GM19467 (cell line): Measurements from ENCODE around the gene CEP44.
"Not testable (repeated sequence)": the region's sequence is repeated elsewhere in the genome, so short reads cannot be mapped to it uniquely, and the experiment has no call there.

Experiments
- ATAC-seq: cut with Tn5 transposase; IDR thresholded peaks from one replicate; pipeline ENCODE4 v1.9.1; 2021; ENCODE audit warnings: mild to moderate bottlenecking, moderate library complexity; ENCODE audit not compliant: unreplicated experiment

CEP44 gene

DNA sequence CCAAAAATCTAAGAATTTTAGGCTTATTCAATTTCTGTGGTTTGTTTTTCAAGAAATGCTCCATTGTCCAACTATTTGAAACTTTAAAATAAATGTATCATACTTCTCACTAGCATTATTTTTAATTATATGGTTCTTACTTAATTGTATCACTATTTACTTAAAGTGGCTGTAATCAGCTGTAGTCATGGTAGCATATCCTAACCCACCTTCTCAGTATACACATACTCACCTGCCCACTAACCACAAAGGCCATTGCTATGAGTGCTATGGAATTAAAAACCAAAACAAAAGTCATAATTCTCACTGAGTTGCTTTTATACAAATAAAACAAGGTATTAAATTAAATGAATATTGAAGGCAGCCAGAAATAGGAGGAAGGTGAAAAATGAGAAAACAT is 5.2 kb upstream of the CEP44 start:
- ATAC-seq: no peak

DNA sequence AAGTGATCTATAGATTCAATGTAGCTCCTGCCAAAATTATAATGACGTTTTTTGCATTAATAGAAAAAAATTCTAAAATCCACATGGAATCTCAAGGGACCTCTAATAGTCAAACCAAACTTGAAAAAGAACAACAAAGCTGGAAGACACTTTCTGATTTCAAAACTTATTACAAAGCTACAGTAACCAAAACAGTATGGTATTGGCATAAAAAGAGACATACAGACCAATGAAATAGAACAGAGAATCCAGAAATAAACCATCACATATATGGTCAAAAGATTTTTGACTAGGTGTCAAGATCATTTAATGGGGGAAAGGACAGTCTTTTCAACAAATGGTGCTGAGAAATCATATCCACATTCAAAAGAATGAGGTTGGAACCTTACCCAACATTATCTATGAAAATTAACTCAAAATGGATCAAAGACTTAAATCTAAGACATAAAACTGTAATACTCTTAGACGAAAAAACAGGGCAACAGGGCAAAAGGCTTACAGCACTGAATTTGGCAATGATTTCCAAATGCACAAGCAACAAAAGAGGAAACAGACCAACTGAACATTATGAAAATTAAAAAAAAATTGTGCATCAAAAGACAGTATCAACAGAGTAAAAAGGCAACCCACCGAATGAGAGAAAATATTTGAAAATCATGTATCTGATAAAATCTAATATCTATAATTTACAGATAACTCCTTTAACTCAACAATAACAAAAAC is 4.1 kb upstream of the CEP44 start:
- ATAC-seq: no peak

DNA sequence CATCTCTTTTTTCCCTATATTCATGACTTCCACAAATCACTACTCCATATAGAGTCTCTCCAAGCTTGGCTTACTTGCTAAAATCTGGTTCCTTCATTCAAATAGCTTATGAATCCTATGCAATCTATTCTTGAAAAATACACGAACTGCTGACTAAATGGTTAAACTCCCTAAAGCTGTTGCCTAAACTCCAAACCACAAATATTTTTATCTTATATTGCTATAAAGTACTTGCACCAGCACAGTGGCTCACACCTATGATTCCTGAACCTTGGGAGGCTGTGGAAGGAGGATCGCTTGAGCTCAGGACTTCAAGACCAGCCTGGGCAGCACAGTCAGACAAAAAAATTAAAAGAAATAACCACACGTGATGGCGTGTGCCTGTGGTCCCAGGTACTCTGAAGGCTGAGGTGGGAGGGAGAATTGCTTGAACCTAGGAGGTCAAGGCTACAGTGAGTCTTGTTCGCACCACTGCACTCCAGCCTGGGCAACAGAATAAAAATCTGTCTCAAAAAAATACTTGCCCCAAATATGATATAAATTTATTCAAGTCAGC is 2.5 kb upstream of the CEP44 start:
- ATAC-seq: no peak

DNA sequence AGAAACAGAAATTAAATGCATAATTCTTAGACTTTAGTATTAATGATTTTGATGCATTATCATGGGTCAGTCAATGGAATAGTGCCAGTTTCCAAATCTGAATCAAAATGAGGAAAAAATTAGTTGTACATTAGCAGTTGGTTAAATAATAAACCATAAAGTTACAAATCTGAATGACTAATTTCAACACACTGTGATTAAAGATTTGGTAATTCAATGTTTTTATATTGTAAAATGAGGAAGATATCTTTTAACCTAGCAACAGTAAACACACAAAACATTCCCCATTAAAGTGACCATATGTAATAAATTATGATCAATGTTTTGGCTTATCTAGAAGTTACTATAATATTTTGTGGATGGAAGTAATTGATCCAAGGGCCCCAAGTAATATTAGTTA is 1.8 kb upstream of the CEP44 start:
- no peak for ATAC-seq

DNA sequence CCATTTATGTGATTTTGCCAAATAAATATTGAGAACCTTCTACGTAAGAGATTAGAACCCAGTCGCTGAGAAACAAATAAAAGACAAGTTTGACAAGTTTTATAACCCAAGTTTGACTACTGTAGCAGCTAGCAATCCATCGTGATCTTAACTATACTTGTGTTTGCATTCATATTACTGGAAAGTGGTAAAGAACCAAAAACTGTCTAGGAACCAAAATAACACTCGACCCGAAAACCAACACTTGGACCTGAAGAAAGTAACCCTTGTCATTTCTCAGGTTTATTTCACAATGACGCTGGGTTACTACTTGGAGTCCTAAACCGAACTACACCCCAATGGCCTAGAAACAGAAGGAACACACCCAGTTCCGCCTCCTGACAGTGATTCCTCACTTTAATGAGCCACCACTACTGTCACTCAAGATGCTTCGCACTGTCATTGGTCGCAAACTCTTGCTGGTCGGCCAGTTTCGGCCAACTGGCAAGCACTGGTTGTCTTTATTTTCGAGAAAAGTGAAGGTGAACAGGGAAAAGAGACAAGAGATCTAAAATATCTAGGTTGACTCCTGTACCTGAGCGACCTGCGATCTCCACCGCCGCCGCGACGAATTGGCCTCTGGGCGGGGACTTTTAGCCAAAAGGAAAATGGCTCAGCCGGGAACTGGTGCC is 740 bp upstream of the CEP44 start:
- peak; percentile 99 for ATAC-seq

DNA sequence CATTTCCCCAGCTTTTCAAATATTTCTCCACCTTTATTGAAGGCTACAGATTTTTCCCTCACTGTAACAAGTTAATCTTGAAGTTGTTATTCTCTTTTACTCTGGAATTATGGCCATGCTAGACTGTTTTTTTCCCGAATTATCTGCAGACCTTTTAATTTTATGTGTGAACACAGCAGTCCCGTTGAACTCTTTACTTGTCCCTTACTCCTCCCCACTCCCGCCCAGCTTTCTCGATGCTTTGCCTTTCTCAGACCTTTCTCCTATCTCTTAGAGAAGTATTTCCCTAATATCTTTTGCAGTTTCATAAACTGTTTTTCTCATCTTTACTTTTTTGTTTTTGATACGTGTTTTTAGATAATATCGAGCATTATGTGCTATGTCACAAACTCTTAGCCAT is 776 bp downstream of the CEP44 start:
- ATAC-seq: no peak

DNA sequence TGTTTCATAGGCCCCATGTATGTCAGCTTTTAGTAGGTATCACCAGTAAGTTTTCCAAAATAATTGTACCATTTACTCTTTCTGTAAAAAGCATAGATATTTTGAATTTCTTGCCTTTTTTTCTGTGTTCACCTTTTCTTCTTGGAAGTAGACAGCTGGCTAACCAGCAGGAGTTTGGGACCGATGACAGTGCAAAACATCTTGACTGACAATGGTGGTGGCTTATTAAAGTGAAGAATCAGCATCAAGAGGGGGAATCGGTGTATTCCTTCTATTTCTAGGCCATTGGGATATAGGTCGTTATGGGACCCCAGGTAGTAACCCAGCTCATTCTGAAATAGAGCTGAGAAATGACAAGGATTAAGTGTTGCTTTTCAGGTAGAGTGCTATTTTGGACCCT is 3.2 kb downstream of the CEP44 start:
- no peak for ATAC-seq

DNA sequence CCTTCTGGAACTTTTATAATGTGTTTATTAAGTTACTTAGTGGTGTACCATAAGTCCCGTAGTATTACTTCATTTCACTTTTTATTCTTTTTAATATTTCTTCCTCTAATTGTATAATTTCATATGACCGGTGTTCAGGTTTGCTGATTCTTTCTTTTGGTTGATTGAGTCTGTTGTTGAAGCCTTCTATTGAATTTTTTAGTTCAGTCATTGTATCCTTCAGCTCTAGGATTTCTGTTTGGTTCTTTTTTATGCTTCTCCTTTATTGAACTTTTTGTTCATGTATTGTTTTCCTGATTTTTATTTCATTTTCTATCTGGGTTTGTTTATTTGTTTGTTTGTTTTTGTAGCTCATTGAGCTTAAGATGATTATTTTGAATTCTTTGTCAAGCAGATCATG is 8.8 kb downstream of the CEP44 start:
- ATAC-seq: no peak

DNA sequence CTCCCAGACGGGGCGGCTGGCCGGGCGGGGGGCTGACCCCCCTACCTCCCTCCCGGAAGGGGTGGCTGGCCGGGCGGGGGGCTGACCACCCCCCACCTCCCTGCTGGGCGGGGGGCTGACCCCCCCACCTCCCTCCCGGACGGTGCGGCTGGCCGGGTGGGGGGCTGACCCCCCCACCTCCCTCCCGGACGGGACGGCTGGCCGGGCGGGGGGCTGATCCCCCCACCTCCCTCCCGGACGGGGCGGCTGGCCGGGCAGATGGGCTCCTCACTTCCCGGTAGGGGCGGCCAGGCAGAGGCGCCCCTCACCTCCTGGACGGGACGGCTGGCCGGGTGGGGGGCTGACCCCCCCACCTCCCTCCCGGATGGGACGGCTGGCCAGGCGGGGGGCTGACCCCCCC is 10.9 kb downstream of the CEP44 start:
- ATAC-seq: not testable (repeated sequence)

DNA sequence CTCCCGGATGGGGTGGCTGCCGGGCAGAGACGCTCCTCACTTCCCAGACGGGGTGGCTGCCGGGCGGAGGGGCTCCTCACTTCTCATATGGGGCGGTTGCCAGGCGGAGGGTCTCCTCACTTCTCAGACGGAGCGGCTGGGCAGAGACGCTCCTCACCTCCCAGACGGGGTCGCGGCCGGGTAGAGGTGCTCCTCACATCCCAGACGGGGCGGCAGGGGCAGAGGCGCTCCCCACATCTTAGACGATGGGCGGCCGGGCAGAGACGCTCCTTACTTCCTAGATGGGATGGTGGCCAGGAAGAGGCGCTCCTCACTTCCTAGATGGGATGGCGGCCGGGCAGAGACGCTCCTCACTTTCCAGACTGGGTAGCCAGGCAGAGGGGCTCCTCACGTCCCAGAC is 11.4 kb downstream of the CEP44 start:
- ATAC-seq: not testable (repeated sequence)

DNA sequence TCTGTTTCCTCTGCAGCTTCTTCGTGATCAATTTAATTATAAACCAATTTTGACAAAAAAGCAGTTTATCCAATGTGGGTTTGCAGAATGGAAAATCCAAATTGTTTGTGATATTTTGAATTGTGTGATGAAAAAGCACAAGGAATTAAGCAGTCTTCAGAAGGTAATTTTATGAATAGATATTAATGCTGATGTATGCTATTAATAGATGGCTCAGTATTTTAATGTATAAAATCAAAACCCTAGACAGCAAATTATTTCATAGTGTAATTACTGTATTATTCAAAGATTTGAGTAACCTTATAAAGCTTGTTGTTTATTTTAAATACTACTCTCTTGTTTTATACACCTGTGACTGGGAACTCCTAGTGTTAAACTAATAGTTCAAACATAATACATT is 20.0 kb downstream of the CEP44 start:
- no peak for ATAC-seq

DNA sequence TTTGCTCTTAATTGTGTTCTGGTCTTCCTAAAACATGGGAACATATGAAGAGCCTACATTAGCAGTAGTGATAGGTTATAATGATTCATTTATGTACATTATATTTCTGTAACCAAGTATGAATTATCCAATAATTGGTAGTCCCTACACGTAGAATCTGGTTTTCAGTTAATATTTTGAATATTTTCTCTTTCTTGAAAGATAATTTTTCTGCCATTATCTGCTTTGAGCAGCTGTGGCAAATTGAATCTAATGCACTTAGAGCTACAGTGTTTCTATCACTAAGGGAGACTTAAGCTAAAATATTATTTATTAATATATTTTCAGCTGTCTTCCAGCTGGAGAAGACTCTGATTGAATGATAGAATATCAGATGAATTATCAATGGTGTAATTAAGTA is 21.0 kb downstream of the CEP44 start:
- no peak for ATAC-seq

DNA sequence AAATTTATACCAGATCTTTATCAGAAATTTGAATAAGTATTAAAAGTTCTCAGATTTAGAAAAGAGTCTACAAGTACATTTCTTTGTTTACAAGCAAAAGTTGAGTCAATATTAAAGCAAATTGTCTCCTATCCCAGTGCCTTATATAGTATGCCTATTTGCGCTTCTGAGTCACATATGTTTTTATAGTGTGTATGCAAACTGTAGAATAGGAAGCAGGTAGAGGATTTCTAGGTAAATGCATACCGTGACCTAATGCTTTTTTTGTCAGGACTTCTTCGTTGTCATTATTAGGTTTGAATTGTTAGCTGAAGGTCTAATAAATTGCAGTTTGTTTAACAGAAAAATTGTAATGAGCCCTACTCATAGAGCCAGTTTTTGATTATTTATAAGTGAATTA is 22.2 kb downstream of the CEP44 start:
- ATAC-seq: no peak

DNA sequence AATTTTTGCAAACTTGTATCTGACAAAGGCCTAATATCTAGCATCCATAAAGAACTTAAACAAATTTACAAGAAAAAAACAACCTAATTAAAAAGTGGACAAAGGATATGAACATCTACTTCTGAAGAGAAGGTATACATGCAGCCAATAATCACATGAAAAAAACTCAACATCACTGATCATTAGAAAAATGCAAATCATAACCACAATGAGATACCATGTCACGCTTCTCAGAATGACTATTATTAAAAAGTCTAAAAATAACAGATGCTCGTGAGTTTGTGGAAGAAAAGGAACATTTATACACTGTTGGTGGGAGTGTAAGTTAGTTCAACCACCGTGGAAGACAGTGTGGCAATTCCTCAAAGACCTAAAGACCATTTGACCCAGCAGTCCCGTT is 24.0 kb downstream of the CEP44 start:
- ATAC-seq: no peak

DNA sequence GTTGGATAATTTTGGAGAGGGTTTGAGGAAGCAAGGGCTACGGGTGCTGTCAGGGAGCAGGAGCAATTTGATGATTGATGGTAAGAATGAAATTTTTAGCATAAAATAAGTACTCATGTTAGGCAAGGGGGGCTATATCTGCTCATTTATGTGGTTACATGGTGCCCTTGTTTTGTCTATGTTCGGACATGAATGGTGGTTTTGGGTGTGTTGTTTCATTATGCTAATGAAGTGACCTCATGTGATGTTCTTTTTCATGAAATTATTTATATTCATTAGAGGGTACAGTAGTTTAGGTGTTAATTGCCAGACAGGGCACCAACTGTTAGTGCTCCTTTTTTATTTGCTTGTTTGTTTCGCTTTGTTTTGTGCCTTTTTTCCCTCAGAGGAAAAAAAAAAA is 29.3 kb downstream of the CEP44 start:
- no peak for ATAC-seq

DNA sequence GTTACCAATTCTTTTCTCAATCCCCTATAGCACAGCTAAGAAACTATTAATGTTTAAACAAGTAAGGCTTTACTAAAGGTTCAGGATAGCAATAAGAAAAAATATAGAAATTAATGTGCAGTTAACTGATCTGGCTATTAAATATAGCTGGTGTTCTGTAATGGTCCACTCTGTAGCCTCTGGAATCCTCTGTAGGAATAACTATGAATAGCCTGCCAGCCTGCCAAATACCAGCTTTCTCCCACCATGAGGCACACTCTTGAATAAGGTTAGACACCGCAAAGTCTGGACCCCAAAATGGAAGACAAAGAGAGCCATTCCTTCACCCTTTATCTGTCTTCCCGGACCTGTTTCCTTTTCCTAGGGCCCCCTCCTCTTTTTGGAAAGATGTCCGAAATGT is 30.6 kb downstream of the CEP44 start:
- ATAC-seq: no peak

DNA sequence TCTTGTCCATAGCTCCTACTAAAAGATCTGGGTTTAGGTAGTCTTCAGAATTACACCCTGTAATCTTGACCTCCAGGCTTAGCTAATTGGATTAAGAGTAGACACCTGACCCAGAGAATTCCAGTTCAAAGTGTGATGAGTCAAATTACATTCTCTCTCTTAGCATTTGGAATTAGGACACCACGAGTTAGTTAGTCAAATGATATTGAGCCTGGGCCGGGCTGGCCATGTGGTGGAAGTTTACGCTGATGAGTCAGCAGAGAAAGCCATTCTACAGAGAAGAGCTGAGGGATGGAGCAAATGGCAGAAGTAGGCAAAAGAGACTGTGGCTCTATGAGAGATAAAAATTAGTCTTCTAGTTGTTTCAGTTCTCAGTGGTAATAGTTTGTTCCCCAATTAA is 31.1 kb downstream of the CEP44 start:
- ATAC-seq: no peak

DNA sequence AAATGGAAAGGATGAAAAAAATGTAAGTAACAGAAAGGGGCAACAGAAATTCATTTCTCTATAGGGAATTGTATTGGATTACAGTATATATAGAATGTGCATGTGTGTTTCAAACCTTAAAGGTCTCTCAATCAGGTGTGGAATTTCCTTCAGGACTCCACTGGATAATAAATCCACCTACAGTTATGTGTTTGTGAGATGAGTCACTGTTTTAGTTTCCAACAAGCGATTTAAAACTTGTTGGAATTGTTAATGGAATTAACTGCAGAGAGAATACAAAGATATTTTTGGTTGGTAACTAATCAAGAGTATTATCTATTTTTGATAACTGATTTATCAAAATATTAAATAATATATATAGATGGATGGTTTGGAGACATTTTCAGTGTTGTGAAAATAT is 32.8 kb downstream of the CEP44 start:
- no peak for ATAC-seq

DNA sequence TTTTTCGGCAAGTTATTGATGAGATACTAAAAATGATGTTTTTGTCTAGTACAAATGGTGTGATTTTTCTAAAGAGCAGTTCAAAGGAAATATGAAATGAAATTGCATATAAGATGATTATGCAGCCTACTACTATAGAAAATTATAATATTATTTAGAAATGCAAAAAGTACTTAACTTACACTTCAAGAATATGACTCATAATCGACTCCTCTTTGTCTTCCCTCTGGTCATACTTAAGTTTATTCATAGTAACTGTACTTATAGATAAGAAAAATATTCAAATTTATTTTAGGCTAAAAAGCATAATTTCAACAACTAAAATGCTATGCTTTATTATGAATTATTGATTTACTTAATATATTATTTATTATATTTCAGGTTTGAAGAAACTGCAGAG is 33.2 kb downstream of the CEP44 start:
- no peak for ATAC-seq

DNA sequence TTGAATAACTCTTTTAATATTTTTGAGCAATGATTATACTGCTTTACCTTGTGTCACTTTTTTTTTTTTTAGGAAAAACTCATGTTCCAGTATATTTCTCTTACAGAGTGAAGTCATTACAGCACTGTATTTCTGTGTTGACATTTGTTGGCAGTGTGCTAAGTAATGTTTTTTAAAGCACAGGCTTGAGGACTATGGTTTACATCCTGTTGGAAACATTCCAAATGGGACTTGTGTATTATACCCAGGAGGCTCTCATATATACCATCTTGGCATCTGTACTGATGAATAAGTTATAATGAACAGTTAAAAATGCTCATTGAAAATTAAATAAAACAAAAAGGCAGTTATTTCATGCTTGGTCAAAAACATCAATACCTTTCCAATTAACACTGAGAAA is 33.8 kb downstream of the CEP44 start:
- ATAC-seq: no peak

DNA sequence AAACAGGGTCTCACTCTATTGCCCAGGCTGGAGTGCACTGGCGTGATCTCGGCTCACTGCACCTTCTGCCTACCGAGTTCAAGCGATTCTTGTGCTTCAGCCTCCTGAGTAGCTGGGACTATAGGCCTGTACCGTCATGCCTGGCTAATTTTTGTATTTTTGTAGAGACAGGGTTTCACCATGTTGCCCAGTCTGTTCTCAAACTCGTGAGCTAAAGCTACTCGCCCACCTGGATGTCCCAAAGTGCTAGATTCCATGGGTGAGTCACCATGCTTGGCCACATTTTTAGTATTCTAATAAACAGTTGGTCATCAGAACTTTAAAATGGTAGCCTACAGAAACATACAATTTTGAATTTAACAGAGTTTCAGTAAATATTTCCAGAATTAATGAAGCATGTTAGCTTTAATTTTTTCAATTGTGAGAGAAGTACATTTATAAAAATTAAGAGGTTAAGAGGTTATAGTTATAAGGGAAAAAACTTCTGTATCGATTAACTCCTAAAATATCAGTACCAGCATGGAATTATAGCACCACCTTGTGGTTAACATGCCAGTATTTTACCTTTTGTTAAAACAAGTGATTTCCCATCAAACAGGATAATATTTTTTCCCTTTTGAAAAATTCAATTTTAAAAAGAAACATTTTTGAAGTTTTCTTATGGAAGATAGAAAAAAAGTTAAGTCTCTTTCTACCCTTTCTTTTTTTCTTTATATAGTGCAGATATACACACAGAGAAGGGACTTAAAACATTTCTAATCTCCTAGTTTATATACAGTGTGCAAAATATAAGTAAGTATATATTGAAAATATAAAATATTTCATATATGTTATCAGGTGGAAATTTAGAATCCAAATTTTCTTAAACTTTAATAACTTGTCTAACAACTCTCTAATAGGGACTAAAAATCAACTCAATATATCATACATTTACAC is 35.4 kb downstream of the CEP44 start:
- no peak for ATAC-seq
